ENCODE results near the gene USP34.

USP34 gene

DNA sequence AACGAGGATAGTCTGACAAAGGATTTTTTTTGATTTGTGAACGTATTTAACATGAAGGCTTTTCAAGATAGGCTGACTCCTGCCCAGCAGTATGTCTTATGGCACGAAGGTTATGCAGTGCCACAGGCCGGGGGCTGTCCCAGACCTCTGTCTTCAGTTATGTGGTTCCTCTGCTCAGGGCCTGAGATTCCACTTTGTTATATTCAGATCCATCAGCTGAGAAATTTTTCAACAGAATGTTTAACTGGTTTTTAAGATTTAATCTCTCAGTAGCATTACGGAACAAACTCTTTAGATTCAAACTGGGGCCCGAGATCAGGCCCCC lies 288.9 kb downstream of the USP34 start:
- no peaks in the 10 kb centered on the region for H3K9me3 Mint-ChIP-seq
- peak overlapping the region in 1 of 2 donors; percentile 87 for H3K27ac Mint-ChIP-seq
- no peaks in the 10 kb centered on the region for H3K27me3 Mint-ChIP-seq
- H3K4me1 Mint-ChIP-seq (ENCODE audit: low read depth in 2 of 2) = peaks cover 48 to 66% of the 10 kb centered on the region in 2 donors
- DNase-seq (no peak), ATAC-seq (replicated peaks) (no peak)
- peak overlapping the region in 1 of 2 donors; percentile 79 for H3K4me3 Mint-ChIP-seq
- H3K36me3 Mint-ChIP-seq (ENCODE audit: insufficient read depth) = peaks cover 68% of the 10 kb centered on the region

DNA sequence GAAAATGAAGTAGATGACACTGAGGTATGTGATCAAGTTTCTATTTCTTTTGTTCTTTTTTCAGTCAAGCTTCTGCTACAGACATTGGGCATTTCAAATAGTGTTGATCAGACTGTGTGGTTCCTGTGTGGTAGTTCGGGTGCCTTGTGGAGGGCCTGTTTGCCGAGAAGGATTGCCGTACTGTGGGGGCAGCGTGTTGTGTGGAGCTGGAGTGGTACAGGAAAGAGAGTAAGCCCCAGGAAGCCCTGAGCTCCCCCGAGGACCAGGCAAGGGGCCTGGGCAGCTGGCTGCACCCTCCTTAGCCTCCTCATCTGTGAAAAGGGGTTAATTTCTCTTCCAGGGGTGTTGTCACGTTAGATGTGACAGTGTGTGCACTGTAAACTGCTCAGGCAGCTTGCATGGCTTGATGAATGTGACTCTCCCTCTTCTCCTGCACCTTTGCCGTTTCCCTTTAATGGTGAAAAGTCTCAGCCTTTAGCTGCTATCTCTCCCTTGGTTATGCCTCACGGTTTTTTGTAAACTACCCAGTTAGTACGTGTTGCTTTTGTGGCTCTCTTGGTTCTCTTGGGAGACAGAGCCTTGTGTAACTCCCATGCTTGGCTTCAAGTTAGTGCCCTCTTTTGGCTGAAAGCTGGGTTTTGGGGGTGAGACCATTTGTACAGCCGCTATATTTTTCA lies 289.4 kb downstream of the USP34 start:
- Mint-ChIP-seq H3K4me1 (ENCODE audit: low read depth in 2 of 2) (peaks cover 48 to 68% of the 10 kb centered on the region in 2 donors), H3K4me3 (peak overlapping the region; percentile 72 to 79), H3K9me3 (no peaks in the 10 kb centered on the region), H3K36me3 (ENCODE audit: insufficient read depth) (peaks cover 63% of the 10 kb centered on the region), H3K27me3 (no peaks in the 10 kb centered on the region), H3K27ac (peak overlapping the region; percentile 87 to 92)
- ATAC-seq (replicated peaks) = no peak
- no peak for DNase-seq

DNA sequence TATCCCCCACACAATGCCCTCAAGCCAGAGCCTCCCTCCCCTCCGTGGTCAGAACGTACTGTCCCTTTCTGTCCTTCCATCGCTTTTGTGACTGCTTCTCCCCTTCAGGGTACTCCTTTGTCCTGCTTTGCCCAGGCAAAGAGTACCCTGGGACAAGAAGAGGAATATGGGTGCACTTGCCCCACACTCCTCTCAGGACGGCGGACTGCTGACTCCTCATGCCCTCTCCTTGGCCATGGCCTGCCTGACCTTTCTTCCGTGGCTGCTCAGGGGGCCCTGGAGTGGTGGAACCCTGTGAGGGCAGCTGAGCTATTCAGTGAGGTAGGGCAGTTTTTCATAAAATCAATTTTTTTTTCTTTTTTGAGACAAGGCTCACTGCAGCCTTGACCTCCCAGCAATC lies 290.2 kb downstream of the USP34 start:
- peak overlapping the region; percentile 72 to 79 for H3K4me3 Mint-ChIP-seq
- peak overlapping the region; percentile 87 to 92 for H3K27ac Mint-ChIP-seq
- H3K9me3 Mint-ChIP-seq = no peaks in the 10 kb centered on the region
- DNase-seq (no peak), ATAC-seq (replicated peaks) (no peak)
- H3K36me3 Mint-ChIP-seq (ENCODE audit: insufficient read depth) = peaks cover 60% of the 10 kb centered on the region
- peaks cover 53 to 75% of the 10 kb centered on the region in 2 donors for H3K4me1 Mint-ChIP-seq (ENCODE audit: low read depth in 2 of 2)
- H3K27me3 Mint-ChIP-seq = no peaks in the 10 kb centered on the region

DNA sequence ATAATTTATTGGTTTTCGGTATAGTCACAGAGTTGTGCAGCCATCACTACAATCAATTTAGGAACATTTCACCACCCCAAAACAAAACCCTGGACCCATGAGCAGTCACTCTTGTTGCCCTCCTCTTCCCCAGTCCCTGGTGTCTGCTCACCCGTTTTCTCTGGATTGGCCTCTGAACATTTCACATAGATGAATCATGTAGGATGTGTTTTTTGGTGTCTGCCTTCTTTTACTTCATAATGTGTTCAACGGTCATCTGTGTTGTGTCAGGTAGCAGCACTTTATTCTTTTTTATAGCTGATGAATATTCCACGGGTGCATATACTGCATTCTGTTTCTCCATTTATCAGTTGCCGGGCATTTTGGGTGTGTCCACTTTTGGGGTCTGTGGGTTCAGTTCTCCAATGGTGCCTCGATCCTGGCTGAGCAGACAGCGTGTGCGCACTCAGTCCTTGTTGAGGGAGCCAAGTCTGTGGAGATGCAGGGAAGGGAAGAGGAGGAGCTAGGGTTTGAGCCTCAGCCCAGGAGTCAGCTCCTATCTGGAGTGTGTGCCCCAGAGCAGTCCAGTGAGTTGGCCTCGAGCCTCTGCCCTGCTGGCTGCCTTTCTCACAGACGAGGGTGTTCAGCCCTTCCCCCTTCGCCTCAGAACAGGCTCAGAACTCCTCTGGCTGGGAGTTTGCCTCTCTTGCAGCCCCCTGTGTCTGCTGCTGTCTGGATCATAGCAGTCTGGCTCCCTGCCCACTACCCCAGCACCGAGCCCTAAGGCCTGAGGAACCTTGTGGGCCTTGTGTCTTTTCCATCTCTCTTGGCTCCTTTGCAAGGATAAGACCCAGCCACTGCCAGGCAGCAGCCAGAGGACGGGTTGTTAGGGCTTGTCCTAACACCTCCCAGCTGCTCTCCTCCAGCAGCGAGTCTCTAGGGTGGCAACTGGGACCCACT lies 290.9 kb downstream of the USP34 start:
- no peak for ATAC-seq (replicated peaks)
- H3K9me3 Mint-ChIP-seq = no peaks in the 10 kb centered on the region
- peak overlapping the region; percentile 87 to 92 for H3K27ac Mint-ChIP-seq
- peaks cover 53% of the 10 kb centered on the region for H3K36me3 Mint-ChIP-seq (ENCODE audit: insufficient read depth)
- H3K4me1 Mint-ChIP-seq (ENCODE audit: low read depth in 2 of 2) = peaks cover 53 to 73% of the 10 kb centered on the region in 2 donors
- H3K4me3 Mint-ChIP-seq = peak overlapping the region; percentile 72 to 79
- H3K27me3 Mint-ChIP-seq = no peaks in the 10 kb centered on the region
- no peak for DNase-seq

DNA sequence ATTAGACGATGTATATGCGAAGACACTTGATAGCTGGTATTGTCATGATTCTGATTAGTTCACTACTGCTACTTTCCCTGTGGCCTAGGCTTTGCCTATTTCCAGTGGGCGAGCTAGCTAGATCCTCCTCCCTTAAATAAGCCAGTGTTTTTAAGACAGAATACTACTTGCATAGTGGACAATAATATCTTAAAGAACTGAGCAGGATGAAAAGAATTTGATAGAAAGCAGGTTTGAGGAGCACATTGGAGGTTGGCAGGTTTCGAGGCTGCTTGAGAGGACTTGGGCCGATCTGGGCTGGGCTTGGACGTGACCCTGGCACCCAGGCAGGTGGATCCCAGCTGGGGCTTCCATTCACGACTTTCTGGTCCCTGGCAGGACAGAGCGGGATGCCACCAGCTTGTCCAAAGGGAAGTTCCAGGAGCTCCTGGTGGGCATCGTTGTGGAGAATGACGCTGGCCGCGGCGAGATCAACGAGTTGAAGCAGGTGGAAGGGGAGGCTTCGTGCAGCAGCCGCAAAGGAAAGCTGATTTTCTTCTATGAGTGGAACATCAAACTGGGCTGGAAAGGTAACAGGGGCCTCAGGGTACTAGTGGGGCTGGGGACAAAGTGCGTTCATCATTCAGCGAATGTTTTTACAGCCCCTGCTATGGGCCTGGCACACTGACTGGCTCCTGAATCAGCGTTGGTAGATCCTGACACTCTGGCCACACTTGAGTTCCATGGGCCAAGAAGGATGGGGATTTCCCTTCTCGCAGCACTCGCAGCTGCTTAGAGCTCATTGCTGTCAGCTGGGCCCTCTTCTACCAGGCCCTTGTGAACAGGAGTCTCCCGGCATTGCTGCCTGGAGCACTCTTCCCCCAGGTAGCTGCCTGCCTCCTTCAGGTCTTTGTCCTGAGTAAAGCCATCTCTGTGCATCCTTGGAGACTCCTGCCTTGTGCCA lies 292.0 kb downstream of the USP34 start:
- H3K9me3 Mint-ChIP-seq = no peaks in the 10 kb centered on the region
- peaks cover 49 to 64% of the 10 kb centered on the region in 2 donors for H3K4me1 Mint-ChIP-seq (ENCODE audit: low read depth in 2 of 2)
- H3K36me3 Mint-ChIP-seq (ENCODE audit: insufficient read depth) = peaks cover 42% of the 10 kb centered on the region
- H3K4me3 Mint-ChIP-seq = peak overlapping the region; percentile 72 to 79
- no peak for DNase-seq
- H3K27me3 Mint-ChIP-seq = no peaks in the 10 kb centered on the region
- ATAC-seq (replicated peaks) = no peak
- H3K27ac Mint-ChIP-seq = peak overlapping the region; percentile 92 to 96

DNA sequence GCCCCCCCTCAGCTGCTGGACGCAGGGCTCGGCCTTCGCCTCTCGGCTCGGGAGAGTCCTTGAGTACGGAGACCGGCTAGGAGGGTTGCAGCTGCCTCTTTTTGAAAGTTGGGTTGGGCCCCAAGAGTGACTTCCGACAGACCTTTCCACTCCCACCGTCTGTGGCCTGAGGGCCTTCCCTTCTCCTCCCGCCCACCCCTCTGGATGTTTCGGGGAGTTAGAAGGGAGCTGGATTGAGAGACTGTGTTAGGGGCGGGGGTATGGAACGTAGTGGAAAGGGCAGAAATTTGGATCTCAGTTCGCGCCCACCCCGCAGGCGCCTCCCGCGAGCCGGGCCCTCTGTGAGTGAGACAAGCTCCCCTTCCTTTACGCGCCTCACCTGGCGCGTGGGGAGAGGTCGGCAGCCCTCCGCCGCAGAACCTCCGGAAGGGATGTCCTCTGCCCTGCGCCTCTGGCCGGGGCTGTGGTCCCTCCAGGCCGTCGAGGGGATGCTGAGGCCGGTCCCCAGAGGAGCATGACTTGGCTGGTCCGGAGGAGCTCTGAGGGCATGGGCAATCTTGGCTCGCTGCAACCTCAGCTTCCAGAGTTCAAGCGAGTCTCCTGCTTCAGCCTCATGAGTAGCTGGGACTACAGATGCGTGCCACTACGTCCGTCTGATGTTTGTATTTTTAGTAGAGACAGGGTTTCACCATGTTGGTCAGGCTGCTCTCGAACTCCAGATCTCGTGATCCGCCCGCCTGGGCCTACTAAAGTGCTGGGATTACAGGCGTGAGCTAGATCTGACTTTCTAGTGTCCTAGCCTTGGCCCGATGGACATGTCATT lies 292.9 kb downstream of the USP34 start:
- H3K27me3 Mint-ChIP-seq = no peaks in the 10 kb centered on the region
- peak overlapping the region; percentile 72 to 79 for H3K4me3 Mint-ChIP-seq
- H3K4me1 Mint-ChIP-seq (ENCODE audit: low read depth in 2 of 2) = peaks cover 44 to 55% of the 10 kb centered on the region in 2 donors
- H3K36me3 Mint-ChIP-seq (ENCODE audit: insufficient read depth) = peaks cover 35% of the 10 kb centered on the region
- ATAC-seq (replicated peaks) (peak; percentile 23), DNase-seq (peak in 2 of 3 experiments; percentile 23 to 44)
- no peaks in the 10 kb centered on the region for H3K9me3 Mint-ChIP-seq
- peak overlapping the region; percentile 92 to 96 for H3K27ac Mint-ChIP-seq

DNA sequence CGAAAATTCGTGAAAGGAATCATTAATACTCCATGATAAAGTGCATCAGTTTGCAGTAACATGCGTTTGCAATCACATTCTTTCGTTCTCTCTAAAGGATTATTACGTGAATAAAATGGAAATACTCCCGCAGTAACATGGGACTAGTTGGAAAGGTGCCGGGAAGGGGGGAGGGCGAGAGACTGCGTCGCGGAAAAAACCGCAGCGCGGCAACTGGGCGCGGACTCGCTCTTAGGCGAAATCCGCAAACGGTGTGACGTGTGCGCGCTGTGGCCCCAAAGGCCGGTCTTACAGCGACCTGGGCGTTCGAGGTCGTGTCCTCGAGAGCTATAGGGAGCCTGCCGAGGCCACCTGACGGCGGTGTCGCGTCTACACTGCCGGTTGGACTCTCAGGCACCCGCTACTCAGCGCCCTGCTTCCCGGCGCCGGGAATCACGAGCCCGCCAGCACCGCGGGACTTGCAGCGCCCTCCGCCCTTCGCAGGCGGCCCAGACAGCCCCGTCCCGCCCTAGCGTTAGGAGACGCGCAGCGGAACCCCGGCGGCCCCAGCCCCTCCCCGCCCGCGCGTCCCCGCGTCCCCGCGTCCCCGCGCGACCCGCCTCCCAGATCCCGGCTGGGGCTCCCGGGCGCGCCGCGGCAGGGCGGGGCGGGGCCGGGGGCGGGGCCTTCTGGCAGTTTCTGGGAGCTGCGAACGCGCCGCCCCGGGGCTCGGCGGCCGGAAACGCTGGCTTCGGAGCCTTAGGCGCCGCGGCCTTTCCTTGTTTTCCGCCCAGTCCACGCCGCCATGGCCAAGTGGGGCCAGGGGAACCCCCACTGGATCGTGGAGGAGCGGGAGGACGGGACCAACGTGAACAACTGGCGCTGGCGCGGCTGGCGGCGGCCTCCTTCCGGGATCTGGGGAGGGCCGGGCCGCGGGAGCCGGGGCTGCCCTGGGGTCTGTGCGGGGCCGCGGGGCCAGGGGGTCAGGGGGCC lies 293.8 kb downstream of the USP34 start:
- H3K4me1 Mint-ChIP-seq (ENCODE audit: low read depth in 2 of 2) = peaks cover 40 to 49% of the 10 kb centered on the region in 2 donors
- H3K27ac Mint-ChIP-seq = peak overlapping the region; percentile 92 to 96
- H3K4me3 Mint-ChIP-seq = peak overlapping the region; percentile 72 to 79

DNA sequence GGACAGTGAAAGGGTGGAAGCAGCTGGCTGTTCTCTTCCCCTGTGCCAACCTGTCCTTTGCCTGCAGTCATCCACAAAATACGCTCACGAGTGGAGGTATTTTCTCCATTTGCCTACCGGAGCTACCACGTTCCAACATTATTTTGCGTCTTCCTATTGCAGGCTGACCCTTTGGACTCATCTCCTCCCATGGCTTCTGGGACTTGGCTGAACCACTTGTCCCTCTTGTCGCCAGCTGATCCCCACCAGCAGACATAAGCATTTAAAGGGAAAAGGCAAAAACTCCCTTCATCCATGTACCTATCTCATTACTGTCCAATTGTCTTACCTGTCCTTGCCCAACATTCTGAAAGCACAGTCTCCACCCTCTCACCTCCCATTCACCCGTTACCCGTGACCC lies 295.9 kb downstream of the USP34 start:
- H3K27ac Mint-ChIP-seq = no peak overlapping the region
- H3K36me3 Mint-ChIP-seq (ENCODE audit: insufficient read depth) = peaks cover 13% of the 10 kb centered on the region
- H3K4me3 Mint-ChIP-seq = no peak overlapping the region
- H3K4me1 Mint-ChIP-seq (ENCODE audit: low read depth in 2 of 2) = peaks cover 23 to 28% of the 10 kb centered on the region in 2 donors
- no peaks in the 10 kb centered on the region for H3K27me3 Mint-ChIP-seq
- H3K9me3 Mint-ChIP-seq = no peaks in the 10 kb centered on the region
- ATAC-seq (replicated peaks) (no peak), DNase-seq (no peak)

More for the DNA sequence above, 293.8 kb downstream of the USP34 start:
- Mint-ChIP-seq H3K27me3 (no peaks in the 10 kb centered on the region), H3K9me3 (no peaks in the 10 kb centered on the region), H3K36me3 (ENCODE audit: insufficient read depth) (peaks cover 27% of the 10 kb centered on the region)
- DNase-seq = peak; percentile 85 to 87 (median 85)
- ATAC-seq (replicated peaks) = peak; percentile 85

DNA sequence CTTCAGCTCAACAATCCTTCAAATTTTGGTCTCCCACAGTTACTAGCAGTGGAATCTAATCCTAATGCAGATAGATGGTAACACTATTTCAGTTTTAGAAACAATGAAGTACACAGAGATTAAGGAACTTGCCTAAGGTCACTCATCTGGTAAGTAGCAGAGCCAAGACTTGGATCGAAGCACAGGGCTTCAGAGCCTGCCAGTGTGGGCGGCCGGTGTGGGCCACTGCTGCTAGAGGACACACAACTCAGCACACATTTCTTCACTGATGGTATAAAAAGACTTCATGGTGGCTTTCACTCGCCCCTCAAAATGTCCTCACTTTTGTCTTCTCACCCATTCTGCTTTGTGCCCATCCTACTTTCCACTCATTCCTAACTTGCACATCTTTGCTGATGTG lies 297.8 kb downstream of the USP34 start:
- H3K27me3 Mint-ChIP-seq = no peaks in the 10 kb centered on the region
- no peaks in the 10 kb centered on the region for H3K9me3 Mint-ChIP-seq
- peak overlapping the region in 1 of 2 donors; percentile 4 for H3K27ac Mint-ChIP-seq
- peaks cover 7% of the 10 kb centered on the region for H3K36me3 Mint-ChIP-seq (ENCODE audit: insufficient read depth)
- DNase-seq = no peak
- peaks cover 7 to 9% of the 10 kb centered on the region in 2 donors for H3K4me1 Mint-ChIP-seq (ENCODE audit: low read depth in 2 of 2)
- no peak for ATAC-seq (replicated peaks)
- no peak overlapping the region for H3K4me3 Mint-ChIP-seq

DNA sequence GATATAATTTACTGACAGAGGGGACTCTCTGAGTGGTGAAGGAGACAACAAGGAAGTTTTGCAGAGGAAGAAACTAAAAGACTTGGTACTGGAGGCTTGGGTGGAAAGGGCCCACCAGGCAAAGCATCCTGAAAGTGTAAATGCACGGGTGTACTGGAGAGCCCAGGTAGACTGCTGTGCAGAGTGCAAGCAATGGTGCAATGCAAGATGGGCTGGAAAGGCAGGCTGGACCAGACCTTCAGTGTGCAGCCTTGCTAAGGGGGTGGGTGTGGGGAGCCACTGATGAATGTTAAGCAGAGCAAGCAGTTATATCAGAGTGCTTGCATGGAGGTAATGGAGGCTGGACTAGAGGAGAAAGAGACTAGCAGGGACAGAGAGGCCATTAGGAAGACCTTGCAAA lies 298.2 kb downstream of the USP34 start:
- DNase-seq (no peak), ATAC-seq (replicated peaks) (no peak)
- H3K9me3 Mint-ChIP-seq = no peaks in the 10 kb centered on the region
- peaks cover 7% of the 10 kb centered on the region for H3K36me3 Mint-ChIP-seq (ENCODE audit: insufficient read depth)
- no peaks in the 10 kb centered on the region for H3K27me3 Mint-ChIP-seq
- peak overlapping the region in 1 of 2 donors; percentile 4 for H3K27ac Mint-ChIP-seq
- H3K4me3 Mint-ChIP-seq = no peak overlapping the region
- H3K4me1 Mint-ChIP-seq (ENCODE audit: low read depth in 2 of 2) = peaks cover 6 to 9% of the 10 kb centered on the region in 2 donors

DNA sequence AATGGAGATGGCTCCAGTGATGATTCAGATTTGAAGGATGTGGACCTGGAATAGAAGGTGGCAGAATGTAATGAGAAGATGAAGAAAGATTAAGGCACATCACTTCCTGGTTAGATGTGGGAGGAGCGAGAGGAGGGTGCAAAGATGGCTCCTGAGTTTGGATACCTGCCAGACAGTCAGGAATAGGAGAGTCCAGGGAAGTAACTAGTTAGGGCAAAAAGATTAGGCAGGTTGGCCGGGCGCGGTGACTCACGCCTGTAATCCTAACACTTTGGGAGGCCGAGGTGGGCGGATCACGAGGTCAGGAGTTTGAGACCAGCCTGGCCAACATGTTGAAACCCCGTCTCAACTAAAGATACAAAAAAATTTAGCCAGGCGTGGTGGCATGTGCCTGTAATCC lies 303.3 kb downstream of the USP34 start:
- no peak for ATAC-seq (replicated peaks)
- H3K27me3 Mint-ChIP-seq = no peaks in the 10 kb centered on the region
- no peak for DNase-seq
- peaks cover 25% of the 10 kb centered on the region for H3K36me3 Mint-ChIP-seq (ENCODE audit: insufficient read depth)
- H3K4me3 Mint-ChIP-seq = no peak overlapping the region
- peak overlapping the region in 1 of 2 donors; percentile 5 for H3K27ac Mint-ChIP-seq
- H3K9me3 Mint-ChIP-seq = no peaks in the 10 kb centered on the region
- H3K4me1 Mint-ChIP-seq (ENCODE audit: low read depth in 2 of 2) = no peaks in the 10 kb centered on the region

Measured in effector memory CD8-positive, alpha-beta T cell (primary cell).